IPS-NIHi11 (cell line): Measurements from ENCODE around the gene PCDHA8.
"Not testable (repeated sequence)": the region's sequence is repeated elsewhere in the genome, so short reads cannot be mapped to it uniquely, and the experiment has no call there.

ENCODE experiments used
- DNase-seq: peaks from one replicate; pipeline ENCODE4 v3.0.0; 2012; ENCODE audit warnings: mixed read lengths, low spot score

PCDHA8 gene

DNA sequence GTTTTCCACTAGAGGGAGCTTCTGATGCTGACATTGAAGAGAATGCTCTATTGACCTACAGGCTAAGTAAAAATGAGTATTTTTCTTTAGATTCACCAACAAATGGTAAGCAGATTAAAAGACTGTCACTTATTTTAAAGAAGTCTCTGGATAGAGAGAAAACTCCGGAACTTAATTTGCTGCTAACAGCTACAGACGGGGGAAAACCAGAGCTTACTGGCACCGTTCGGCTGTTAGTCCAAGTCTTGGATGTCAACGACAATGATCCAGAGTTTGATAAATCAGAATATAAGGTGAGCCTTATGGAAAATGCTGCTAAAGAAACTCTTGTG is 28.5 kb downstream of the PCDHA8 start:
- DNase-seq: no peak

DNA sequence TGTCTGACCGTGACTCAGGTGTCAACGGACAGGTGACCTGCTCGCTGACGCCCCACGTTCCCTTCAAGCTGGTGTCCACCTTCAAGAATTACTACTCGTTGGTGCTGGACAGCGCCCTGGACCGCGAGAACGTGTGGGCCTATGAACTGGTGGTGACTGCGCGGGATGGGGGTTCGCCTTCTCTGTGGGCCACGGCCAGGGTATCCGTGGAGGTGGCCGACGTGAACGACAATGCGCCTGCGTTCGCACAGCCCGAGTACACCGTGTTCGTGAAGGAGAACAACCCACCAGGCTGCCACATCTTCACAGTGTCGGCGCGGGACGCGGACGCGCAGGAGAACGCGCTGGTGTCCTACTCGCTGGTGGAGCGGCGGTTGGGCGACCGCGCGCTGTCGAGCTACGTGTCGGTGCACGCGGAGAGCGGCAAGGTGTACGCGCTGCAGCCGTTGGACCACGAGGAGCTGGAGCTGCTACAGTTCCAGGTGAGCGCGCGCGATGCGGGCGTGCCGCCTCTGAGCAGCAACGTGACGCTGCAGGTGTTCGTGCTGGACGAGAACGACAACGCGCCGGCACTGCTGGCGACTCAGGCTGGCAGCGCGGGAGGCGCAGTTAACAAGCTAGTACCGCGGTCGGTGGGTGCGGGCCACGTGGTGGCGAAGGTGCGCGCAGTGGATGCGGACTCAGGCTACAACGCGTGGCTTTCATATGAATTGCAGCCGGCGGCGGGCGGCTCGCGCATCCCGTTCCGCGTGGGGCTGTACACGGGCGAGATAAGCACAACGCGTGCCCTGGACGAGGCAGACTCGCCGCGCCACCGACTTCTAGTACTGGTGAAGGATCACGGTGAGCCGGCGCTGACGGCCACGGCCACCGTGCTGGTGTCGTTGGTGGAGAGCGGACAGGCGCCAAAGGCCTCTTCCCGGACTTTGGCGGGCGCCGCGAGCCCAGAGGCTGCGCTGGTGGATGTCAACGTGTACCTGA is 29.5 kb downstream of the PCDHA8 start:
- DNase-seq: no peak

DNA sequence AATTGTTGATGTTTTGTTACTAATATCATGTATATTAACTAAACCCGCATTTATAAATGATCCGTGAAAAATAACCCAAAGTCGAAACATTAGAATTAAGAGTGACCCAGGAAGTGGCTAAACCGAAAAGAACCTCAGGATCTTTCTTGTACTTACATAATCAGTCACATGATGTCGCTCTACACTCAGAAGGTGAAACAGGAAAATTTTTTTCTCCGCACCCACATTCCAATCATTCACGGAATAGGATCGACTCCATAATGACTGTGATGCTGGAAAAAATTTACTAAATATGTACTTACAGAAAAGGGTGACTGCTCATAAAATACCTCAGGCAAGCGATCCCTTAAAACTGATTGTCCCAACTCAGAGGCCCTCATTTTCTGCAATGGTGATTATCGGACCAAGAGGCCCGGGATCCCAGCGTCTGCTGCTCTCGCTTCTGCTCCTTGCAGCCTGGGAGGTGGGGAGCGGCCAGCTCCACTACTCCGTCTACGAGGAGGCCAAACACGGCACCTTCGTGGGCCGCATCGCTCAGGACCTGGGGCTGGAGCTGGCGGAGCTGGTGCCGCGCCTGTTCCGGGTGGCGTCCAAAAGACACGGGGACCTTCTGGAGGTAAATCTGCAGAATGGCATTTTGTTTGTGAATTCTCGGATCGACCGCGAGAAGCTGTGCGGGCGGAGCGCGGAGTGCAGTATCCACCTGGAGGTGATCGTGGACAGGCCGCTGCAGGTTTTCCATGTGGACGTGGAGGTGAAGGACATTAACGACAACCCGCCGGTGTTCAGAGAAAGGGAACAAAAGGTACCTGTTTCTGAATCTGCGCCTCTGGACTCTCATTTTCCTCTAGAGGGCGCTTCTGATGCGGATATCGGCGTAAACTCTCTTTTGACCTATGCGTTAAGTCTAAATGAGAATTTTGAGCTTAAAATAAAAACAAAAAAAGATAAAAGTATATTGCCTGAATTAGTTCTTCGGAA is 34.4 kb downstream of the PCDHA8 start, which contains the start of gene PCDHA12:
Gene PCDHA12 (plus strand): TSS at position 224 of the 981 bp plus-strand sequence. CDS start 165 bp downstream, at position 389.
- peak; percentile 58 for DNase-seq

DNA sequence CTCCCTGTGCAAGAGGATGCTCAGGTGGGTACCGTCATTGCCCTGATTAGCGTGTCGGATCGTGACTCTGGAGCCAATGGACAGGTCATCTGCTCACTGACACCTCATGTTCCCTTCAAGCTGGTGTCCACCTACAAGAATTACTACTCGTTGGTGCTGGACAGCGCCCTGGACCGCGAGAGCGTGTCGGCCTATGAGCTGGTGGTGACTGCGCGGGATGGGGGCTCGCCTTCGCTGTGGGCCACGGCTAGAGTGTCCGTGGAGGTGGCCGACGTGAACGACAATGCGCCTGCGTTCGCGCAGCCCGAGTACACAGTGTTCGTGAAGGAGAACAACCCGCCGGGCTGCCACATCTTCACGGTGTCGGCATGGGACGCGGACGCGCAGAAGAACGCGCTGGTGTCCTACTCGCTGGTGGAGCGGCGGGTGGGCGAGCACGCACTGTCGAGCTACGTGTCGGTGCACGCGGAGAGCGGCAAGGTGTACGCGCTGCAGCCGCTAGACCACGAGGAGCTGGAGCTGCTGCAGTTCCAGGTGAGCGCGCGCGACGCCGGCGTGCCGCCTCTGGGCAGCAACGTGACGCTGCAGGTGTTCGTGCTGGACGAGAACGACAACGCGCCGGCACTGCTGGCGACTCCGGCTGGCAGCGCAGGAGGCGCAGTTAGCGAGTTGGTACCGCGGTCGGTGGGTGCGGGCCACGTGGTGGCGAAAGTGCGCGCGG is 35.7 kb downstream of the PCDHA8 start:
- not testable (repeated sequence) for DNase-seq

DNA sequence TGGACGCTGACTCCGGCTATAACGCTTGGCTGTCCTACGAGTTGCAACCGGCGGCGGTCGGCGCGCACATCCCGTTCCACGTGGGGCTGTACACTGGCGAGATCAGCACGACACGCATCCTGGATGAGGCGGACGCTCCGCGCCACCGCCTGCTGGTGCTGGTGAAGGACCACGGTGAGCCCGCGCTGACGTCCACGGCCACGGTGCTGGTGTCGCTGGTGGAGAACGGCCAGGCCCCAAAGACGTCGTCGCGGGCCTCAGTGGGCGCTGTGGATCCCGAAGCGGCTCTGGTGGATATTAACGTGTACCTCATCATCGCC is 36.2 kb downstream of the PCDHA8 start:
- no peak for DNase-seq

DNA sequence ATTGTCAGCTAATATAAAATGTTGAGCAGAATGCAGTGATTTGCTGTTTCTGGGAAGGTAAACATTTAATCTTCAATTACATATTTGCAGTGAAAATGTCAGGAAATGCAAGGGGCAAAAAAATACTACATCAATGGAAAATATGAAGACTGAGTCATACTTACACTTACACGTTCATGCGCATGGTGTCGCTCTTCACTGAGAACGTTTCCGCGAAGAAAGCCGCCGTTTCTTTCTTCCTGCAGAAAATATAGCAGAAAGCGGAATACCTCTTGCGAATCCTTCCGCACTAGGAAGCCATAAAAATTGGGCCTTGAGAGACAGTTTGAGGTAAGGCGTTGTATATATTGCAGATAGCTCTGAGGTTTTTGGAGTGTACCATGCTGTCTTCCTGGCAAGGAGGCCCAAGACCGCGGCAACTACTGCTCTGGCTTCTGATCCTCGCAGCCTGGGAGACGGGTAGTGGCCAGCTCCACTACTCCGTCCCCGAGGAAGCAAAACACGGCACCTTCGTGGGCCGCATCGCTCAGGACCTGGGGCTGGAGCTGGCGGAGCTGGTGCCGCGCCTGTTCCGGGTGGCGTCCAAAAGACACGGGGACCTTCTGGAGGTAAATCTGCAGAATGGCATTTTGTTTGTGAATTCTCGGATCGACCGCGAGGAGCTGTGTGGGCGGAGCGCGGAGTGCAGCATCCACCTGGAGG is 41.1 kb downstream of the PCDHA8 start, which contains the start of gene PCDHA13:
Gene PCDHA13 (plus strand): TSS at position 236 of the 702 bp plus-strand sequence. CDS start 145 bp downstream, at position 381.
- no peak for DNase-seq

DNA sequence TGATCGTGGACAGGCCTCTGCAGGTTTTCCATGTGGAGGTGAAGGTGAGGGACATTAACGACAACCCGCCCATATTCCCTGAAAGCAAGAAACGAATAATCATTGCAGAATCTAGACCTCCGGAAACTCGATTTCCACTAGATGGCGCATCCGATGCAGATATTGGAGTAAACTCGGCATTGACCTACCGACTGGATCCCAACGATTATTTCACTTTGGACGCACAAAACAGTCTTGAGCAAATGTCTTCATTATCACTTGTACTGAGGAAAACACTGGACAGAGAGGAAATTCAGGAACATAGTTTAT is 41.6 kb downstream of the PCDHA8 start:
- DNase-seq: peak; percentile 58

DNA sequence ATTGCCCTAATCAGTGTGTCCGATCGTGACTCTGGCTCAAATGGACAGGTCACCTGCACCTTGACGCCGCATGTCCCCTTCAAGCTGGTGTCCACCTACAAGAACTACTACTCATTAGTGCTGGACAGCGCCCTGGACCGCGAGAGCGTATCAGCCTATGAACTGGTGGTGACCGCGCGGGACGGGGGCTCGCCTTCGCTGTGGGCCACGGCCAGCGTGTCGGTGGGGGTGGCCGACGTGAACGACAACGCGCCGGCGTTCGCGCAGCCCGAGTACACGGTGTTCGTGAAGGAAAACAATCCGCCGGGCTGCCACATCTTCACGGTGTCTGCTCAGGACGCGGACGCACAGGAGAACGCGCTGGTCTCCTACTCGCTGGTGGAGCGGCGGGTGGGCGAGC is 42.4 kb downstream of the PCDHA8 start:
- no peak for DNase-seq

DNA sequence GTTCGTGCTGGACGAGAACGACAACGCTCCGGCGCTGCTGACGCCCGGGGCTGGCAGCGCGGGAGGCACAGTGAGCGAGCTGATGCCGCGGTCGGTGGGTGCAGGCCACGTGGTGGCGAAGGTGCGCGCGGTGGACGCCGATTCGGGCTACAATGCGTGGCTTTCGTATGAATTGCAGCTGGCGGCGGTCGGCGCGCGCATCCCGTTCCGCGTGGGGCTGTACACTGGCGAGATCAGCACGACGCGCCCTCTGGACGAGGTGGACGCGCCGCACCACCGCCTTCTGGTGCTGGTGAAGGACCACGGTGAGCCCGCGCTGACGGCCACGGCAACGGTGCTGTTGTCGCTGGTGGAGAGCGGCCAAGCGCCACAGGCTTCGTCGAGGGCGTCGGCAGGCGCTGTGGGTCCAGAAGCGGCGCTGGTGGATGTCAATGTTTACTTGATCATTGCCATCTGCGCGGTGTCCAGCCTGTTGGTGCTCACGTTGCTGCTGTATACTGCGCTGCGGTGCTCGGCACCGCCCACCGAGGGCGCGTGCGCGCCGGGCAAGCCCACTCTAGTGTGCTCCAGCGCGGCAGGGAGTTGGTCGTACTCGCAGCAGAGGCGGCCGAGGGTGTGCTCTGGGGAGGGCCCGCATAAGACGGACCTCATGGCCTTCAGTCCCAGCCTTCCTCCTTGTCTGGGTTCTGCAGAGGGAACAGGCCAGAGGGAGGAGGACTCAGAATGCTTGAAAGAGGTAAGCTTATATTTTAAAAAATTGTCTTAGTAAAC is 43.1 kb downstream of the PCDHA8 start:
- DNase-seq: no peak
